HG02970 (cell line): Measurements from ENCODE around the gene RGPD5.
"Not testable (repeated sequence)": the region's sequence is repeated elsewhere in the genome, so short reads cannot be mapped to it uniquely, and the experiment has no call there.

Experiments used
- ATAC-seq: cut with Tn5 transposase; IDR thresholded peaks from one replicate; pipeline ENCODE4 v1.9.1; 2021; ENCODE audit warnings: mild to moderate bottlenecking, moderate library complexity, moderate number of reproducible peaks; ENCODE audit not compliant: unreplicated experiment, low FRiP score

RGPD5 gene

GRCh38 chr2:109794074-109794737, at the start of gene RGPD5:
Gene RGPD5 (plus strand): TSS chr2:109794305. CDS start chr2:109794466, 161 bp downstream.
- ATAC-seq: peak; percentile 99

DNA sequence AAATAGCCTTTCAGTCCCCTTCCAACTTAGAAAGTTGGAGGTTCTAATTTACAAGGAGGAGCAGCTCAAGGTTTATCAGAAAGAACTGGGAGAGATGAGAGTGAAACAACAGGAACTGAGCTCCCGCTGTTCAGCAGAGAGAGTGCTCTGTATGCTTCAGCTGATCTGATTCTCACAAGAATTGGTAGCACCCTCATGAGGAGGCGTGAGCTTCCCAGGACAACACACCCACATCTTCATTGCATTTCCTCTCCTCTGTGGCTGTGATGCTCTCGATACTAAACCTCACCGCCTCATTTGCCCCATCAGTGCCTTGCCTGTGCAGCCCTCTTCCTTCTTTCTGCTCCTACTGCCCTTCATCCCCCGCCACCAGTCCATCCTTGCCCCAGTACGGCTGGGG, 42.5 kb upstream of the RGPD5 start:
- not testable (repeated sequence) for ATAC-seq

GRCh38 chr2:109757163-109757824, 36.8 kb upstream of the RGPD5 start:
- not testable (repeated sequence) for ATAC-seq

- ATAC-seq: not testable (repeated sequence)
These were observed 33.7 kb upstream of the RGPD5 start for GRCh38 chr2:109760265-109761042.

DNA sequence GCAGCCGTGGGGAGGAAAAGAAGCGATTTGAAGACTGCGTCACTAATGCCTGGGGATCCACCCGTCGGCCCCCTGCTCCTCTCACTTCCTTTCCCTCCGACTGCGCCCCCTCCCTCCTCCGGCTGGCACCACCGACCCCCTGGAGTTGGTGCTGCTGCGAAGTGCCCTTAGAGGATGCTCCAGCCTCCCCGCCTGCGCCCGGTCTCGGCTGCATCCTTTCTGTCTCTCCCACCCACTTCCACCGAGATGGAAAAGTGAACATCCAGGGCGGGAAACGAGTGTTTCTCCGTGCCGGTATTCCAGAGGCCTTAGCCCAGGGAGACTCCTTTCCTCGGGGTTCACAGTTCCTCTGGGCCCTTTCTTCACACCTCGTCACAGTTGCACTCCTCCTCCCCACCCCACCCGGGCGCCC, 33.1 kb upstream of the RGPD5 start:
- not testable (repeated sequence) for ATAC-seq

GRCh38 chr2:109761976-109762375, 32.1 kb upstream of the RGPD5 start:
- ATAC-seq: not testable (repeated sequence)

- ATAC-seq: not testable (repeated sequence)
These were observed 28.0 kb upstream of the RGPD5 start for GRCh38 chr2:109766074-109766473.

DNA sequence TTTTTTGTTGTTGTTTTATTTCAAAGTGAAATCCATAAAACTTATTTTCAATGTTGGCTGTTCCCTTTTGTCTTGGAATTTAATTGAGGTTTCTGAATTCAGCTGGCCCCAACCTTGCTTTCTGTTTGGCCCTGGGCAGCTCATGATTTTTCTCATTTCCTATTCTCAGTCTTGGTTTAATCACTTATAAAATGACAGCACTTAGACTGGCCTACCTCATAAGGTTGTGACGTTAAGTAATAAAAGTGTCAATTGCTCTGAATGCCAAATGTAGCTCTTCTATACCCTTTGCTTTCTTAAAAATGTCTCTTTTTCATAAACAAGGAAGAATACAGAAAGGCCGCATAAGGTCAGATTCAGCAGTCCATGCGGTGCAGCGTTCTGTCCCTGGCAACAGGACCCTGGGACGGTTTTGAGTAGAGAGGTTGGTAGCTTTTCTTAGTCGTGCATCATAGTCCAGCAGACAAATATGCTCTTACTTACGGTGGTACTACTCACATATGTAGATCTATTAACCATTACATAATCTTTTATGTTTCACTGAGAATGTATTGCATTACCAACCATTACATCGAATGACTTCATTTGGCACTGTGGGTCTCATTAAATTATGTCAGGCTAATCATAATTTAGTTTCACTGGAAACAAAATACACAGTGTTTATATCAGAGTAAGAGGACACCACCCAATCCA, 27.1 kb upstream of the RGPD5 start:
- ATAC-seq: not testable (repeated sequence)

- ATAC-seq: not testable (repeated sequence)
These were observed 25.2 kb upstream of the RGPD5 start for GRCh38 chr2:109768934-109769333.

DNA sequence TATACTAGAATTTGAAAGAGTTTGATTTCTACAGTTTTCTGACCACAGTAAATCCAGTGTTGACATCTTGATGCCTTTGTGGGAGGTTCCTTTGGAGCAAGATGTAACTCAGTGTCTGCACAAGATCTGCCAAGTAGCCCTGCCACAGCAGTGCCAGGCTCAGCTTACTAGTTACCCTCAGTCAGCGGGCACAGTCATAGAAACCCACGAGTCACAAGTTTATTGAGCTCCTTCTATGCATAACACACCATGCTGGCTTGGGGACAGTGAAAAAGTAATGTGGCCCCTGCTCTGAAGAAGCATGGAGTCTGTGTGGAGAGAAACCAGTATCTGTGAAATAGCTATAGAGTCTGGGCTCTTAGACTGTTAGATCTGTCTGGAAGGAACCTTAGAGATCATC, 15.0 kb upstream of the RGPD5 start:
- ATAC-seq: not testable (repeated sequence)

DNA sequence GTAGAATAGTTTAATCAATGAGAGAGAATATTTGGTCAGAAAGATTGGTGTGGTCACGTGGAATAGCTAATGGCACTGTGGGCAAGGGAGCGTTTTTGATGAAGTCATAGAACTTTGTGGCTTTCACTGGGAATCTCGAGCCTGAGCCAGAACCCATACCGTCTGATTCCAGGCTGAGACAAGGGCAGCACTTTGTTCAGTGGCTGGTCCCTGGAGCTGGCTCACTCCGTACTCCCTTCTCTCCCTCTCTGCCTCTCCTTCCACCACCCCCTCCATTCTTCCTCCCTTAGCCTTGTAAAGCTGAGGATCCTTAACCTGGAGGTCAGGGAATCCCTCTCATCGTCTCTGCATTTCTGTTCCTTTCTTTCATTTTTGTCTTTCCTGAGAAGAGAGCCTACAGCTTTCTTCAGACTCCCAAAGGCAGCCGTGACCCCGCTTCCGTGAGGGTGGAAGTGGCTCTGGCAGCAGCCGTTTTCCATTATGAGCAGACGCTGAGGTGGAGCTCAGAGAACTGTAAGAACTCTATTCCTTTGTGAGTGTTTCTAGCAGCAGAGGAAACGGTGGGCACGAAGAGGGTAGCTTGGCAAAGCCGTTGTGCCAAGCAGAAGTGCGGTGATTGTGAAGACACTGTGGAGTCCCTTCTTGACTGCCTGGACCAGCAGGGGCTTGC, 12.8 kb upstream of the RGPD5 start:
- not testable (repeated sequence) for ATAC-seq

GRCh38 chr2:109782446-109782993, 11.6 kb upstream of the RGPD5 start:
- not testable (repeated sequence) for ATAC-seq

DNA sequence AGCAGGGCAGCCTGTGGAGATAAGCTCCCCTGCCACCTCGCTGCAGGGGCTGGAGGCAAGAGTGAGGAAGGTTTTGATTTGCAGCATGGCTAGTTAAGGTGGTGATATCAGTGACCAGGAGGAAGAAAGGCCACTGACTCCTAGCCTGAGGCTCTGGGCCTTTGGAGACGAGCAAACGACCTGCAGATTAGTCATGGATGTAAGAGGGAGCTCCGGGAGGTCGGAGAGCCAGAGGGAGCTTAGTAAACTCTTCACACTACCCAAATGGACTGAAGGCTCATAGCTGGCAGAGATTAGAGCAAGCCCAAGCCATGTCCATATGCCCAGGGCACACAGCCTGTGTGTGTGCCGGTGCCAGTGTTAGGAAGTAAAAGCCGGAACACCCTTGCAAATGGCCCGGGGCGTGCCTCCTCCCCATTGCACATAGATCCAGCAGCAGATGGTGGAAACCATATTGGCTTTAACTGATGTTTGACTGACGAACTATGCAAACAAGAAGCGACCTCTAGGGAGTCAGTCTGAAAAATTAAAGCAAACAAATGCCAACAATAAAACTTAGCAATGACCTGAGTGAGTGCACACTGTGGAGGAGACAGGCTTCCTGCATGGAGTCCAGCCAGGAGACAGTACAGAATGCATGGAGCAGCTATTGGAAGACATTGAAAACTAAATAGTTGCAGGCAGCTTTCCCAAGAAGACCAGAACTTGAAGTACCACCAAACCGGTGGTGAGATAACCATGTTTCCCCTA, 2.4 kb upstream of the RGPD5 start:
- not testable (repeated sequence) for ATAC-seq

DNA sequence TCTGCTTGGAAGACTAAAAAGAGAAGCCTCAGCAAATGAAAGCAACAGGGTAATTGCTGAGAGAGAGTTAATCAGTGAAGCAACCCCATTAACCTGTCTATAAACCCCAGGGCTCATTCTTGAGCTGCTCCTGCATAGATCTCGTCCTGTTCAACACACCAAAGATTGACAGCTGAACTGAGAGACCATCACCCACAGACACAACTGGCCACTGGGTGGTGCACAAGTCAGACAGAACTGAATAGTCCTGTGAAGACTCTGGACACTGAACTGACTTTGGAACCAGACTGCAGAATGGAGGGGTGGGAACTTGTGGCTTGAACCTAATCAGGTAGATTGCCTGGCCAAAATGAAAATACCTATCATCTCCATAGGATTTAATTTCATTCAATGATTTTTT, 1.4 kb upstream of the RGPD5 start:
- ATAC-seq: not testable (repeated sequence)

GRCh38 chr2:109871129-109871751, 77.1 kb downstream of the RGPD5 start:
- peak; percentile 78 for ATAC-seq

DNA sequence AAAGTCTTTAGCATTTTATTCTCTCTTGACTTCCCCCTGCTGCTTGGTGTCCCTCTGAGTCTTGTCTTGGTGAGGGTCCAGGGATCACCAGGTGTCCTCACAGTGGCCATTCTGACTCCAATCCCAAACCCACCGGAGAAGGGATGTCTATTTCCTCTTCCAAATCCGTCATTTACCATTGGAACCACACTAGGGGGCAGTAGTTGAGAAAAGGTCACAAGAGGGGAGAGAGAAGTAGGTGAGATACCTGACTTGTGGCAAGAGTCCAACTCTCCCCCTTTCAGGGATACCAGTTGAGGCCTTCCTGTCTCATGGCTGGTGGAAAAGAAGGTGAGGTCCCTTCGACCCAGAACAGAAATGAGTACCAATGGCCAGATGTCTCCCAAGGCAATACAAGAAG, 82.5 kb downstream of the RGPD5 start:
- not testable (repeated sequence) for ATAC-seq

DNA sequence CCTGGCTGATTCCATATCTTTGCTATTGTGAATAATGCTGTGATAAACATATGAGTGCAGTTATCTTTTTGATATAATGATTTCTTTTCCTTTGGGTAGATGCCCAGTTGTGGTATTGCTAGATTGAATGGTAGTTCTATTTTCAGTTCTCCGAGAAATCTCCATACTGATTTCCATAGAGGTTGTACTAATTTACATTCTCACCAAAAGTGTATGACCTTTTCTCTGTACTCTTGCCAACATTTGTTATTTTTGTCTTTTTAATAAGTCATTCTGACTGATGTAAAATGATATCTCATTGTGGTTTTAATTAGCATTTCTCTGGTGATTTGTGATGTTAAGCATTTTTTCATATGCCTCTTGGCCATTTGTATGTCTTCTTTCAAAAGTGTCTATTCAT, 88.0 kb downstream of the RGPD5 start:
- not testable (repeated sequence) for ATAC-seq

- ATAC-seq: not testable (repeated sequence)
These were observed 94.3 kb downstream of the RGPD5 start for GRCh38 chr2:109888414-109888813.

DNA sequence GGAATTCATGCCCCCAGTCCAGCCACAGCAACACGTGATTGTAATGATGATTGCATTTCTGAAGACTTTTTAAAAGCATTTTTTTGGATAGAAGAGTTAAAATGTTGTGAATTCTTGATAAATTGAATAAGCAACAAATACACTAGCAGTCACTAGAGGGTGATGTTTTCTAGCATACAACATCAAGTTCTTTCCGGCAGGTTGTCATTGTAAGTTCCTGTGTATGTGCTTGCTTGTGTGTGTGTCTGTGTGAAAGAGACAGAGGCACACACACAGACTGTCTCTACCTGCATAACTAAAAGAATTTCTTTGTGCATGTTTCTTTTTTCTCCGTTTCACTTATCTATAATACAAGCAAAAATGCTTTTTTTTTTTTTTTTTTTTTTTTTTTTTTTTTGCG, 95.8 kb downstream of the RGPD5 start:
- not testable (repeated sequence) for ATAC-seq
